Measurements from ENCODE around the gene MMP24.
"Not testable (repeated sequence)": the region's sequence is repeated elsewhere in the genome, so short reads cannot be mapped to it uniquely, and the experiment has no call there.

The MMP24 gene

DNA sequence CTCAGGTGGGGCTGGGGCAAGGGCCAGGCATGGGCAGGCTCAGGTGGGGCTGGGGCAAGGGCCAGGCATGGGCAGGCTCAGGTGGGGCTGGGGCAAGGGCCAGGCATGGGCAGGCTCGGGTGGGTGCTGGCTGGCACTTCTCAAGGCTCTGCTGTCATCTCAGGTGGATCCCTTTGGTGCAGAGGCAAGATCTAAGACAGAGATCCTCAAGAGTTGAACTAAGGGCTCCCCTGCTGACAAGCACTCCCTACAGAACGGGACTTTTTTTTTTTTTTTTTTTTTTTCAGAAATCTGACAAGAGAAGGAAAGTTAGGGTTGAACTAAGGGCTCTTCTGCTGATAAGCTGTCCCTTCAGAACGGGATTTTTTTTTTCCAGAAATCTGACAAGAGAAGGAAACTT, 26.5 kb downstream of the MMP24 start:
- no peak for DNase-seq

DNA sequence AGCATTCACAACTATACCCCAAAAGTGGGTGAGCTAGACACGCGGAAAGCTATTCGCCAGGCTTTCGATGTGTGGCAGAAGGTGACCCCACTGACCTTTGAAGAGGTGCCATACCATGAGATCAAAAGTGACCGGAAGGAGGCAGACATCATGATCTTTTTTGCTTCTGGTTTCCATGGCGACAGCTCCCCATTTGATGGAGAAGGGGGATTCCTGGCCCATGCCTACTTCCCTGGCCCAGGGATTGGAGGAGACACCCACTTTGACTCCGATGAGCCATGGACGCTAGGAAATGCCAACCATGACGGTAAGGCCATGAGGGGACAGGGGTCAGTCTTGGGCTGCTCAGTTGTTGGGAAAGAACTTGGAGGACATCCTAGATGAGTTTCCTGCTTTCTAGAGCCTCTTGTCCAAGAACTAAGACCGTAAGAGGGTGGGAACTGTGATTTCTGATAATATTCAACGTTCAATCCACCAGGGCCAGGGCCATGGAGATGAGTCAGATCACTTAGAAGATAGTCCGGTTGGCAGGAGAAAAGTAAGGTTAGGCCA, 28.0 kb downstream of the MMP24 start:
- no peak for DNase-seq

GRCh38 chr20:35257175-35257909, 30.9 kb downstream of the MMP24 start:
- no peak for DNase-seq

GRCh38 chr20:35260426-35260825, 33.9 kb downstream of the MMP24 start:
- no peak for DNase-seq

- not testable (repeated sequence) for DNase-seq
Measured at GRCh38 chr20:35262321-35262720, 35.8 kb downstream of the MMP24 start.

GRCh38 chr20:35262731-35263531, 36.4 kb downstream of the MMP24 start:
- DNase-seq = not testable (repeated sequence)

DNA sequence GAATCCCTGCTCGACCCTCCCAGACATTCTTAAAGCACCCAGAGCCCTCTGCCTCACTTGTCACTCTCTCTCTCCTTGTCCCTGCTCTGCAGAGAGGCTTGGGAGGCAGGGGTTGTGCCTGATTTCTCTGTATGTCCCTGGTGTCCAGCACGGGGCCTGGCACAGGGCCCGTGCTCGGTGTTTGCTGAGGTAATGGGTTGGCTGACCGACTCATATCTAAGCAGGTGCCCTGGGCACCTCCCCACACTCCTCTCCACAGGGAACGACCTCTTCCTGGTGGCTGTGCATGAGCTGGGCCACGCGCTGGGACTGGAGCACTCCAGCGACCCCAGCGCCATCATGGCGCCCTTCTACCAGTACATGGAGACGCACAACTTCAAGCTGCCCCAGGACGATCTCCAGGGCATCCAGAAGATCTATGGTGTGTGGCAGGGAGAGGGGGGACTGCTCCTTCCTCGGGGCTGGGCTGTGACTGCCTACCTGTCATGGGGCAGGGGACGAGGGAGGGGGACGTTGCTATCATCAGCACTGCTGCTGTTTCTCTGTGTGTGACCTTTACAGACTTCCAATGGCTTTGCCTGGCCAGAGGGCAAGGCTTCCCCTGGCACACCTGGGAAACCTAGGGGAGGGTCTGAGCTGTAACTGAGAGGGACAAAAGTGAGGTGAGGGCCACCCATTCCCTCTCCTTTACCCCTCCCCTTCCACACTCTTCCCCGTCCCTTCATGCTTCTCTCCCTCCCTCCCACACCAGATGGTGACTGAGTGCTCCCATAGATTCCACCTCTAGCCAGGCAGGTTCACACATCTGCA, 37.2 kb downstream of the MMP24 start:
- no peak for DNase-seq

DNA sequence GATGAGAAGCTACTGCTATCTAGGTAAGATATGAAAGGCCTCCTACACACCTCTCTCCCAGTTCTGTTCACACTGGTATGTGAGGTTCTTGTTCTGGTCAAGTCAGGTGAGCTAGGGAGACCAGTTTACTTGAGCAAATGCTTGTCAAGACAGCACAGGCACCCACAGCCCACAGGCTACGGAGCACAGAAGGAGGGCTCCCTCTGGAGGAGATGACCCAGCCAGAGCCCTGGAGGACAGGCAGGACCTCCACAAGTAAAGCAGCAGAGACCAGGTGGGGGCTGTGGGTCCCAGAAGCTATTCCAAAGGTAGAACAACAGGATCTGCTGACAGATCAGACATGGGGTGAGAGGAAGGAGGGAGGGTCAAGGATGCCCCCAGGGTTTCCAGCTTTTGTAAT, 38.3 kb downstream of the MMP24 start:
- no peak for DNase-seq

DNA sequence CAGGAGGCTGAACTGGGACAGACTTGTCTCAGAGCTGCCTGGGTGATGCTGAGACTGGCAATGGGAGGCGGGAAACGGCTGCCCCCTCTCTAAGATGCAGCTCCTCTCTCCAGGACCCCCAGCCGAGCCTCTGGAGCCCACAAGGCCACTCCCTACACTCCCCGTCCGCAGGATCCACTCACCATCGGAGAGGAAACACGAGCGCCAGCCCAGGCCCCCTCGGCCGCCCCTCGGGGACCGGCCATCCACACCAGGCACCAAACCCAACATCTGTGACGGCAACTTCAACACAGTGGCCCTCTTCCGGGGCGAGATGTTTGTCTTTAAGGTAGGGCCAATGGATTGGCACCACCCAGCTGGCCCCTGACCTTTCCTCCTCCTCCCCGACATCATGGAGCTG, 40.6 kb downstream of the MMP24 start:
- no peak for DNase-seq

GRCh38 chr20:35269055-35269781, 42.7 kb downstream of the MMP24 start:
- DNase-seq = peak in 32 of 56 donors; percentile 1 to 61 (median 22)

DNA sequence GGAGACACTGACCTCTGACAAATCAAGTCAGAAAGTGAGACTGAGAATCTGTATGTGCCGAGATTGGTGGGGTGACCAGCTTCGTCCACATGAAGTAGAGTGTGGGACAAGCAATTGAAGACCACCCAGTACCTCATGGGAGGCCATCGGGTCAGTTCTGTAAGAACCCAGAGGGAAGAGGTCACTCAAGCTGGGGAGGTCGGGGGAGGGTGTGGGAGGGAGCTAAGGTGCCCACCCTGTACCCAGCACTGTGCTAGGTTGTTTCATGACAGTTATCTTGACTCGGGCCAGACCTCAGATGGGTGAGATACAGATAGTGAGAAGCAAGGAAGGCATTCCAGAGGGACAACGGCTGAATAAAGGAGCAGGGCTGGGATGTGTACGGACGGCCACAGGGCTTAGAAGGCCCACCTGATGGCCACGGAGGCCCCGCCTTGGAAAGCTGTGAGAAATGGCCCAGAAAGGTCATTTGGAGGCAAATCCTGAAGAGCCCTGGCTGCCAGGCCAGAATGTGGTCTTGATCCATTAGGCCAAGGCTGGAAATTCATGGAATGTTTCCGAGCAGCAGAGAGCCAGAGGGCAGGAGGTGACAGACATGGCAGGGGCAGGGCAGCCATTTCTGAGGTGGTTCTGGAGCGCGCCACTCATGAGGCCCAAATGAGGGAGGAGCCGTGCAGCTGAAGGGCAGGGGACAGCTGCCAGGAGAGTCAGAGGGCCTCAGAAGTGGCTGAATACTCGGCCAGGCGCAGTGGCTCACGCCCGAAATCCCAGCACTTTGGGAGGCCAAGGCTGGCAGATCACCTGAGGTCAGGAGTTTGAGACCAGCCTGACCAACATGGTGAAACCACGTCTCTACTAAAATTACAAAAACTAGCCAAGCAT, 43.8 kb downstream of the MMP24 start:
- no peak for DNase-seq

DNA sequence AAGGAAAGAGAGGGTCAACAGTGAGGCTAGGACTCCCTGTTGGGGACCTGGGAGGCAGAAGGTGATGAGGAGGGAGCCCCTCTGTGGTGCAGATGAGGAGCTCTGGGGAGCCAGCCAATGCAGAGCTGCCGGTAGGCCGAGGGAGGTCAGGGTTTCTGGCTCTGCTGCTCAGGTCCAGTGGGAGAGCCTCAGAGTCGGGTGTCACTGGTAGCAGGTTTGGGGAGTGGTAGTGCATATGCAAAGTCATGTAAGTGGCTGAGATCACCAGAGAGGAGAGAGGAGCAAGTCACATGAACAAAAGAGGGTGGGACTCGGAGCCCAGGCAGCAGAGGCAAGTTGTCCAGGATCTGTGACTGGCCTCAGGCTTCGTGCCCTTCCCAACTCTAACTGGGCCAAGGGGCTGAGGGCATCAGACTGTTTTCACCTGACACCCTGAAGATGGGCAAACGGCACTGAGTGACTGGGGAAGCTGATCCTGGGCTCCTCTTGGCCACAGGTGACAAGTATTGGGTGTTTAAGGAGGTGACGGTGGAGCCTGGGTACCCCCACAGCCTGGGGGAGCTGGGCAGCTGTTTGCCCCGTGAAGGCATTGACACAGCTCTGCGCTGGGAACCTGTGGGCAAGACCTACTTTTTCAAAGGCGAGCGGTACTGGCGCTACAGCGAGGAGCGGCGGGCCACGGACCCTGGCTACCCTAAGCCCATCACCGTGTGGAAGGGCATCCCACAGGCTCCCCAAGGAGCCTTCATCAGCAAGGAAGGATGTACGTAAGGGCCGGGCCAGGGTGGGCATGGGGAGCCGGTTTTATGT, 44.8 kb downstream of the MMP24 start:
- no peak for DNase-seq

- DNase-seq = peak in 1 of 56 donors; percentile 27
Measured at GRCh38 chr20:35271904-35272303, 45.4 kb downstream of the MMP24 start.

- peak in 37 of 56 donors; percentile 8 to 80 (median 27) for DNase-seq
Measured at GRCh38 chr20:35273449-35274171, 47.1 kb downstream of the MMP24 start.

GRCh38 chr20:35274172-35275092, 47.9 kb downstream of the MMP24 start:
- no peak for DNase-seq

GRCh38 chr20:35275741-35276251, 49.3 kb downstream of the MMP24 start:
- no peak for DNase-seq

DNA sequence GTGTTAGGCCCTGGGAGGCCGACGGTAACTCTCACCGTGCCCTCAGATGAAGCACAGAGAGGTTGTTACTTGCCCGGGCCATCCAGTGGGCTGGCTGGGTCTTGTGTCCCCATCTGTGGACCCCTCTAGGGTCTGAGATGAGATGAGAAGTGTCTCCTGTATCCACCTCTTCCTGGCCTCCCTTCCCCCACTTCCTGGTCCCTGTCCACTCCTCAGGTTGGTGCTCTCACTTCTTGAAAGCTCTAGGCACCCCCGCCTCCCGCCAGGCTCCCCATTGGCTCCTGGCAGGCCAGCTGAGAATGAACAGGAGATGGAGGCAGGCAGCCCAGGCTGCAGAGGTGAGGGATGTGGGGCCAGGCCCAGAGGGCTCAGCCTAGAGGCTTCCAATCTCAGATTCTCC, 49.9 kb downstream of the MMP24 start:
- no peak for DNase-seq
